Hematopoietic multipotent progenitor cell treated with erythropoietin and hydrocortisone succinate and interleukin-3 and kit ligand, for 15 days (in vitro differentiated cells): Measurements from ENCODE around the gene NTN1.
"Not testable (repeated sequence)": the region's sequence is repeated elsewhere in the genome, so short reads cannot be mapped to it uniquely, and the experiment has no call there.

Source experiments
- DNase-seq: peaks from one replicate; pipeline ENCODE4 v3.0.0-alpha.2; 2015; ENCODE audit warnings: low spot score

Gene NTN1

GRCh38 chr17:9123594-9124553, 102.6 kb downstream of the NTN1 start:
- no peak for DNase-seq

GRCh38 chr17:9124554-9124935, 103.2 kb downstream of the NTN1 start:
- DNase-seq: no peak

- DNase-seq: no peak
Measured at GRCh38 chr17:9125722-9126121, 104.4 kb downstream of the NTN1 start.

- DNase-seq: no peak
Measured at GRCh38 chr17:9127340-9127739, 106.0 kb downstream of the NTN1 start.

GRCh38 chr17:9131371-9131770, 110.1 kb downstream of the NTN1 start:
- no peak for DNase-seq

- no peak for DNase-seq
Measured at GRCh38 chr17:9132291-9132690, 111.0 kb downstream of the NTN1 start.

- DNase-seq: no peak
Measured at GRCh38 chr17:9132944-9133610, 111.8 kb downstream of the NTN1 start.

GRCh38 chr17:9138161-9138717, 116.9 kb downstream of the NTN1 start:
- DNase-seq: no peak

GRCh38 chr17:9139695-9140094, 118.4 kb downstream of the NTN1 start:
- DNase-seq: no peak

GRCh38 chr17:9140550-9141424, 119.5 kb downstream of the NTN1 start:
- no peak for DNase-seq

GRCh38 chr17:9141425-9141753, 120.1 kb downstream of the NTN1 start:
- no peak for DNase-seq

- no peak for DNase-seq
Measured at GRCh38 chr17:9142772-9143494, 121.6 kb downstream of the NTN1 start.

- DNase-seq: no peak
Measured at GRCh38 chr17:9144502-9145249, 123.4 kb downstream of the NTN1 start.

- DNase-seq: no peak
Measured at GRCh38 chr17:9146064-9146463, 124.8 kb downstream of the NTN1 start.

GRCh38 chr17:9148905-9149525, 127.7 kb downstream of the NTN1 start:
- DNase-seq: no peak

GRCh38 chr17:9150446-9151090, 129.3 kb downstream of the NTN1 start:
- DNase-seq: no peak

GRCh38 chr17:9151091-9151490, 129.8 kb downstream of the NTN1 start:
- no peak for DNase-seq

- not testable (repeated sequence) for DNase-seq
Measured at GRCh38 chr17:9151740-9152139, 130.4 kb downstream of the NTN1 start.

GRCh38 chr17:9158544-9159452, 137.5 kb downstream of the NTN1 start:
- DNase-seq: no peak
